Endothelial cell of umbilical vein (primary cell): Measurements from ENCODE around the gene PRPS1. TPM values are rescaled to one million over a fixed set of nuclear protein-coding genes. Genes with fewer than 3 reads are reported as not detected.

ENCODE experiments used
- BruUV-seq: library from RNA; stranded (reverse); fragments of 400-500 nt; replicated peaks from 2 replicates; lab custom pipeline; 2021; lab: Mats Ljungman, UMichigan
- CTCF ChIA-PET: fragments of 300-600, 350-600 bp; sonication (Branson Sonifier 250); formaldehyde crosslinking; loops from one replicate; lab custom pipeline; 2021; ENCODE audit warnings: antibody characterized with exemption, inconsistent platforms; lab: Charles Lee
- POLR2A ChIA-PET: fragments of 300-600, 350-600 bp; sonication (Branson Sonifier 250); formaldehyde crosslinking; loops from one replicate; lab custom pipeline; 2021; ENCODE audit warnings: antibody characterized with exemption, inconsistent platforms; lab: Charles Lee
- DNase-seq: peaks from one replicate; pipeline ENCODE4 v3.0.0-alpha.2; 2011; ENCODE audit warnings: low read depth, low spot score
- FAIRE-seq: peaks from 2 replicates; lab custom pipeline; 2011; peaks lifted over from hg19 to GRCh38; lab: Jason Lieb, UNC
- H2AFZ ChIP-seq: 2 replicates; pipeline ENCODE4 v1.6.0; 2012; ENCODE audit warnings: low read depth, low read length, control low read depth, inconsistent platforms
- H3K27ac ChIP-seq: 2 replicates; pipeline ENCODE4 v1.5.1; 2011; ENCODE audit warnings: low read depth, mild to moderate bottlenecking, control low read depth, low read length, moderate library complexity; ENCODE audit not compliant: insufficient read depth
- H3K27me3 ChIP-seq, 2 experiments: 2 replicates each; pipeline versions ENCODE4 v1.6.0 to v1.6.1; 2011; ENCODE audit warnings: low read length in 2 of 2, mixed read lengths in 1 of 2; ENCODE audit not compliant: control insufficient read depth in 2 of 2, insufficient read depth in 2 of 2
- H3K36me3 ChIP-seq, 2 experiments: 2 replicates in 1 of 2; 3 replicates in 1 of 2; pipeline ENCODE4 v1.5.1; 2011; ENCODE audit warnings: low read length in 2 of 2, mild to moderate bottlenecking in 1 of 2, moderate library complexity in 1 of 2; ENCODE audit not compliant: control insufficient read depth in 2 of 2, insufficient read depth in 2 of 2; ENCODE audit errors: extremely low read depth in 1 of 2
- H3K4me1 ChIP-seq: 3 replicates; pipeline ENCODE4 v1.5.1; 2011; ENCODE audit warnings: mild to moderate bottlenecking, low read length; ENCODE audit not compliant: control insufficient read depth, insufficient read depth; ENCODE audit errors: extremely low read depth
- H3K4me2 ChIP-seq: 2 replicates; pipeline ENCODE4 v1.6.1; 2011; ENCODE audit warnings: low read length, control low read depth, mixed read lengths; ENCODE audit not compliant: insufficient read depth
- H3K4me3 ChIP-seq, 3 experiments: fragments of 200-600 bp in 1 of 3; sonication (generic), shearing (Covaris generic) in 1 of 3; replicated peaks in 1 of 3; 2 replicates each; pipeline ENCODE4 v1.5.1; 2011 to 2016; ENCODE audit warnings: control low read depth in 3 of 3, low read length in 3 of 3, mild to moderate bottlenecking in 2 of 3, inconsistent platforms in 1 of 3, low read depth in 1 of 3, moderate library complexity in 1 of 3; ENCODE audit not compliant: insufficient read depth in 1 of 3
- H3K79me2 ChIP-seq: 2 replicates; pipeline ENCODE4 v1.6.0; 2012; ENCODE audit warnings: low read length, inconsistent platforms; ENCODE audit not compliant: control insufficient read depth, insufficient read depth
- H3K9ac ChIP-seq: replicated peaks from 2 replicates; pipeline ENCODE3; 2011; ENCODE audit warnings: low read length, control low read depth; ENCODE audit not compliant: insufficient read depth; ENCODE audit errors: extremely low read depth
- H3K9me1 ChIP-seq: replicated peaks from 3 replicates; pipeline ENCODE4 v1.6.0; 2011; ENCODE audit warnings: mild to moderate bottlenecking, low read length; ENCODE audit not compliant: control insufficient read depth, insufficient read depth; ENCODE audit errors: extremely low read depth
- H3K9me3 ChIP-seq: replicated peaks from 2 replicates; pipeline ENCODE4 v1.5.1; 2012; ENCODE audit warnings: low read length, inconsistent platforms; ENCODE audit not compliant: control insufficient read depth, insufficient read depth
- H4K20me1 ChIP-seq: replicated peaks from 2 replicates; pipeline ENCODE3; 2011; ENCODE audit warnings: mild to moderate bottlenecking, low read length; ENCODE audit not compliant: control insufficient read depth, insufficient read depth; ENCODE audit errors: extremely low read depth
- EZH2 ChIP-seq: IDR thresholded peaks from 2 replicates; pipeline ENCODE4 v1.6.1; 2012; ENCODE audit warnings: borderline replicate concordance, low read depth, mild to moderate bottlenecking, moderate library complexity, low read length, inconsistent platforms; ENCODE audit not compliant: severe bottlenecking
- FOS ChIP-seq: IDR thresholded peaks from 2 replicates; pipeline ENCODE4 v1.6.1; 2011; ENCODE audit warnings: mild to moderate bottlenecking, low read length, moderate library complexity, borderline replicate concordance; ENCODE audit not compliant: insufficient read depth
- GATA2 ChIP-seq: IDR thresholded peaks from 2 replicates; pipeline ENCODE4 v1.7.0; 2011; ENCODE audit warnings: low read depth, mild to moderate bottlenecking, moderate library complexity, mixed read lengths, low read length; ENCODE audit not compliant: insufficient read length, insufficient read depth
- JUN ChIP-seq: IDR thresholded peaks from 2 replicates; pipeline ENCODE4 v1.6.1; 2011; ENCODE audit warnings: borderline replicate concordance, low read depth; ENCODE audit not compliant: insufficient read length, insufficient read depth
- MYC ChIP-seq: IDR thresholded peaks from one replicate; pipeline ENCODE4 v1.6.1; 2011; ENCODE audit warnings: mild to moderate bottlenecking, low read depth, low read length
- POLR2A ChIP-seq: IDR thresholded peaks from 2 replicates; pipeline ENCODE4 v1.6.1; 2012; ENCODE audit warnings: low read depth, mild to moderate bottlenecking, control low read depth, low read length
- POLR2AphosphoS5 ChIP-seq: IDR thresholded peaks from 2 replicates; pipeline ENCODE4 v1.6.1; 2012; ENCODE audit warnings: low read depth, mild to moderate bottlenecking, control low read depth, low read length, moderate library complexity; ENCODE audit not compliant: insufficient read depth
- dilution Hi-C: fragments of 300-500 bp; cut with MboI; formaldehyde crosslinking; loops from one replicate; pipeline ENCODE4 v1.15.0; 2019; ENCODE audit warnings: low sequenced_read_pairs; ENCODE audit not compliant: extremely low pct_ligation_motif_present
- intact Hi-C: fragments of 100-400 bp; cut with micrococcal nuclease; formaldehyde crosslinking; loops from one replicate; pipeline ENCODE4 v1.10.0; 2022
- polyA plus RNA-seq, 4 experiments: library from polyadenylated mRNA; depleted of rRNA in 3 of 4; stranded (reverse) in 3 of 4; unstranded in 1 of 4; fragments of >200 nt; gene quantifications; 2 replicates each; pipeline versions ENCODE4 v1.2.1 to v1.2.3, GENCODE V29; 2011 to 2012; ENCODE audit warnings: missing spikeins in 1 of 4
- total RNA-seq: library from RNA; stranded (reverse); gene quantifications from 2 replicates; pipeline ENCODE4 v1.2.3, GENCODE V29; 2021
- TF ChIP-seq, protein P1 (sequence below), 2 donors: IDR thresholded peaks; 1 replicate in 1 of 2; 2 replicates in 1 of 2; pipeline ENCODE4 v1.5.1; 2011; ENCODE audit warnings: low read length in 2 of 2, mild to moderate bottlenecking in 2 of 2, moderate library complexity in 2 of 2, control low read depth in 1 of 2, inconsistent platforms in 1 of 2, low read depth in 1 of 2; ENCODE audit not compliant: insufficient read depth in 1 of 2; ENCODE audit errors: extremely low read depth in 1 of 2
- TF ChIP-seq, protein P2 (sequence below): IDR thresholded peaks from 2 replicates; pipeline ENCODE4 v1.6.1; 2011; ENCODE audit not compliant: insufficient read depth, insufficient read length

PRPS1 gene
- total and polyA plus RNA-seq, 2 donors (not counting 3 experiments of a cell fraction or from before 2014, with no cell fraction given), result 30.9 to 36.8 TPM

DNA sequence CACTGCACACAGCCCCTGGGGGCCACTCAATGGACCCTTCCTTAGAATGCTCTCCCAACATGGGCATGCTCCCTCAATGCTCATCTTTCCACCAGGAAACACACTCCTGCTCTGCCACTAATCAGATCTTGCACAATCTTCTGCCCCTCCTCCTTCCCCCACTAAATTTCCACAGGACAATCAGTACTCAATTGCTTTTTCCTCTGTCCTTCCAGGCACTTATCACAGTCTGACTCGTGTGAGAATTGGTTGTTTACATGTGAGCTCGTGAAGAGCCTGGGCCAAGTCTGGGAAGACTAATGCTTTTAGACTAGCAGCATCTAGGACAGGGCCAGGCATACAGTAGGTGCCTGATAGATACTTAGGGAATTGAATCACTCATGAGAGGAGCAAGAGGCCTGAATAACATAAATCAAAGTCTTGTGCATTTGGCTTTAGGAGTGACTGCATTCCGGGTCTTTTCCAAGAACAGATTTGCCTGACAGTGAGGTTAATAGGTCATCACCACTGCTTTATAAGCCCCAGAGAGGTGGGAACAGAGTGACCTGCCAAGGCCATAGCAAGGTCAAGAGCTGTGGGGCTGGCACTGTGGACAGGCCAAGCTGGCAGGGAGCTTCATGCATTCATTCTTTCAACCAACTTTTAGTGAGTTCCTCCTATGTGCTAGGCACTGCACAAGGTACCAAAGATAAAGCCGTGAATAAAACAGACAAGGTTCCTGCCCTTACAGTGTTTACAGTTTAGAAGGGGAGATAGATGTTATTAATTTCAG, 55.0 kb downstream of the PRPS1 start:
- FAIRE-seq, result peak; percentile 4
- no TSS peak for BruUV-seq
- no peaks in the 10 kb centered on the region for H3K36me3 ChIP-seq
- H3K9me3 ChIP-seq, result no peaks in the 10 kb centered on the region
- peak; percentile 61 for DNase-seq
- no peak overlapping the region for H3K4me2 ChIP-seq
- intact Hi-C loops, result no loop called here
- no peak overlapping the region for H2AFZ ChIP-seq
- TF ChIP-seq FOS, result no peak
- no peak for TF ChIP-seq JUN
- no peak for TF ChIP-seq MYC
- TF ChIP-seq GATA2, result no peak
- no peak for TF ChIP-seq EZH2
- TF ChIP-seq POLR2AphosphoS5, result no peak
- TF ChIP-seq POLR2A, result no peak
- TF ChIP-seq, protein P1, sequence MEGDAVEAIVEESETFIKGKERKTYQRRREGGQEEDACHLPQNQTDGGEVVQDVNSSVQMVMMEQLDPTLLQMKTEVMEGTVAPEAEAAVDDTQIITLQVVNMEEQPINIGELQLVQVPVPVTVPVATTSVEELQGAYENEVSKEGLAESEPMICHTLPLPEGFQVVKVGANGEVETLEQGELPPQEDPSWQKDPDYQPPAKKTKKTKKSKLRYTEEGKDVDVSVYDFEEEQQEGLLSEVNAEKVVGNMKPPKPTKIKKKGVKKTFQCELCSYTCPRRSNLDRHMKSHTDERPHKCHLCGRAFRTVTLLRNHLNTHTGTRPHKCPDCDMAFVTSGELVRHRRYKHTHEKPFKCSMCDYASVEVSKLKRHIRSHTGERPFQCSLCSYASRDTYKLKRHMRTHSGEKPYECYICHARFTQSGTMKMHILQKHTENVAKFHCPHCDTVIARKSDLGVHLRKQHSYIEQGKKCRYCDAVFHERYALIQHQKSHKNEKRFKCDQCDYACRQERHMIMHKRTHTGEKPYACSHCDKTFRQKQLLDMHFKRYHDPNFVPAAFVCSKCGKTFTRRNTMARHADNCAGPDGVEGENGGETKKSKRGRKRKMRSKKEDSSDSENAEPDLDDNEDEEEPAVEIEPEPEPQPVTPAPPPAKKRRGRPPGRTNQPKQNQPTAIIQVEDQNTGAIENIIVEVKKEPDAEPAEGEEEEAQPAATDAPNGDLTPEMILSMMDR (IDR thresholded peaks at IDR 0.05; ENCODE audit: extremely low read depth in 1 of 2, insufficient read depth in 1 of 2, low read depth in 1 of 2, low read length in 2 of 2), result no peak
- TF ChIP-seq, protein P2, sequence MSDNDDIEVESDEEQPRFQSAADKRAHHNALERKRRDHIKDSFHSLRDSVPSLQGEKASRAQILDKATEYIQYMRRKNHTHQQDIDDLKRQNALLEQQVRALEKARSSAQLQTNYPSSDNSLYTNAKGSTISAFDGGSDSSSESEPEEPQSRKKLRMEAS, result no peak
- ChIA-PET CTCF (interaction anchor here (0.9 to 4.2 kb wide), 3 partner anchors 10 to 94 kb away, joined by 4 to 34 read pairs (median 11); partner anchors contain the start of gene NCBP2L), POLR2A (no interaction called here)
- H3K9me1 ChIP-seq, result no peaks in the 10 kb centered on the region
- dilution Hi-C loops, result no loop called here
- H3K4me1 ChIP-seq, result peaks cover 41% of the 10 kb centered on the region
- no peaks in the 10 kb centered on the region for H4K20me1 ChIP-seq
- no peak overlapping the region for H3K4me3 ChIP-seq
- H3K27me3 ChIP-seq, result no peaks in the 10 kb centered on the region
- H3K27ac ChIP-seq, result no peak overlapping the region
- H3K9ac ChIP-seq, result no peak overlapping the region
- no peaks in the 10 kb centered on the region for H3K79me2 ChIP-seq
